Measurements from ENCODE around the gene DAPK1.
A peak's percentile ranks its signal among the peaks of the same experiment; 100 is the strongest.

The DAPK1 gene

GRCh38 chr9:87515588-87516221, 18.0 kb downstream of the DAPK1 start:
- no peak overlapping the region for H3K9ac ChIP-seq (ENCODE audit: low read length in 5 of 5)
- peaks cover 0 to 3% (median 0%) of the 10 kb centered on the region in 5 donors for H3K36me3 ChIP-seq (ENCODE audit: control insufficient read depth in 5 of 5, insufficient read depth in 5 of 5, low read length in 5 of 5)
- peak overlapping the region in 1 of 5 donors; percentile 0 for H3K4me3 ChIP-seq (ENCODE audit: low read depth in 1 of 5, low read length in 5 of 5)
- no peaks in the 10 kb centered on the region for H3K9me3 ChIP-seq (ENCODE audit: control insufficient read depth in 5 of 5, low read length in 5 of 5)
- no peaks in the 10 kb centered on the region for H3K27me3 ChIP-seq (ENCODE audit: control insufficient read depth in 5 of 5, insufficient read depth in 4 of 5, low read length in 5 of 5)
- H3K27ac ChIP-seq (ENCODE audit: low read depth, low read length): peak overlapping the region; percentile 18
- peaks cover 12 to 57% (median 44%) of the 10 kb centered on the region in 5 donors for H3K4me1 ChIP-seq (ENCODE audit: control insufficient read depth in 5 of 5, insufficient read depth in 5 of 5, low read length in 5 of 5)

- Histone ChIP-seq H3K27me3 (ENCODE audit: control insufficient read depth in 5 of 5, insufficient read depth in 4 of 5, low read length in 5 of 5) (no peaks in the 10 kb centered on the region), H3K9ac (ENCODE audit: low read length in 5 of 5) (peak overlapping the region in 1 of 5 donors; percentile 54), H3K4me3 (ENCODE audit: low read depth in 1 of 5, low read length in 5 of 5) (peak overlapping the region in 1 of 5 donors; percentile 0), H3K36me3 (ENCODE audit: control insufficient read depth in 5 of 5, insufficient read depth in 5 of 5, low read length in 5 of 5) (peaks cover 0 to 3% (median 0%) of the 10 kb centered on the region in 5 donors), H3K4me1 (ENCODE audit: control insufficient read depth in 5 of 5, insufficient read depth in 5 of 5, low read length in 5 of 5) (peaks cover 12 to 57% (median 44%) of the 10 kb centered on the region in 5 donors), H3K27ac (ENCODE audit: low read depth, low read length) (peak overlapping the region; percentile 18), H3K9me3 (ENCODE audit: control insufficient read depth in 5 of 5, low read length in 5 of 5) (no peaks in the 10 kb centered on the region)
Observed at GRCh38 chr9:87516222-87516925, 18.7 kb downstream of the DAPK1 start.

- H3K27ac ChIP-seq (ENCODE audit: low read depth, low read length): peak overlapping the region; percentile 18
- H3K9ac ChIP-seq (ENCODE audit: low read length in 5 of 5): peak overlapping the region in 1 of 5 donors; percentile 54
- H3K9me3 ChIP-seq (ENCODE audit: control insufficient read depth in 5 of 5, low read length in 5 of 5): no peaks in the 10 kb centered on the region
- H3K27me3 ChIP-seq (ENCODE audit: control insufficient read depth in 5 of 5, insufficient read depth in 4 of 5, low read length in 5 of 5): no peaks in the 10 kb centered on the region
- H3K4me3 ChIP-seq (ENCODE audit: low read depth in 1 of 5, low read length in 5 of 5): no peak overlapping the region
- peaks cover 12 to 57% (median 44%) of the 10 kb centered on the region in 5 donors for H3K4me1 ChIP-seq (ENCODE audit: control insufficient read depth in 5 of 5, insufficient read depth in 5 of 5, low read length in 5 of 5)
- H3K36me3 ChIP-seq (ENCODE audit: control insufficient read depth in 5 of 5, insufficient read depth in 5 of 5, low read length in 5 of 5): peaks cover 0 to 3% (median 0%) of the 10 kb centered on the region in 5 donors
Observed at GRCh38 chr9:87516926-87517290, 19.2 kb downstream of the DAPK1 start.

- H3K4me3 ChIP-seq (ENCODE audit: low read depth in 1 of 5, low read length in 5 of 5): no peak overlapping the region
- no peak overlapping the region for H3K9ac ChIP-seq (ENCODE audit: low read length in 5 of 5)
- no peak overlapping the region for H3K27ac ChIP-seq (ENCODE audit: low read depth, low read length)
- H3K27me3 ChIP-seq (ENCODE audit: control insufficient read depth in 5 of 5, insufficient read depth in 4 of 5, low read length in 5 of 5): no peaks in the 10 kb centered on the region
- no peaks in the 10 kb centered on the region for H3K9me3 ChIP-seq (ENCODE audit: control insufficient read depth in 5 of 5, low read length in 5 of 5)
- H3K36me3 ChIP-seq (ENCODE audit: control insufficient read depth in 5 of 5, insufficient read depth in 5 of 5, low read length in 5 of 5): peaks cover 0 to 3% (median 0%) of the 10 kb centered on the region in 5 donors
- peaks cover 12 to 57% (median 44%) of the 10 kb centered on the region in 5 donors for H3K4me1 ChIP-seq (ENCODE audit: control insufficient read depth in 5 of 5, insufficient read depth in 5 of 5, low read length in 5 of 5)
Observed at GRCh38 chr9:87517732-87518131, 20.1 kb downstream of the DAPK1 start.

- Histone ChIP-seq H3K27me3 (ENCODE audit: control insufficient read depth in 5 of 5, insufficient read depth in 4 of 5, low read length in 5 of 5) (no peaks in the 10 kb centered on the region), H3K9ac (ENCODE audit: low read length in 5 of 5) (peak overlapping the region in 1 of 5 donors; percentile 10), H3K4me3 (ENCODE audit: low read depth in 1 of 5, low read length in 5 of 5) (peak overlapping the region in 1 of 5 donors; percentile 25), H3K9me3 (ENCODE audit: control insufficient read depth in 5 of 5, low read length in 5 of 5) (no peaks in the 10 kb centered on the region), H3K4me1 (ENCODE audit: control insufficient read depth in 5 of 5, insufficient read depth in 5 of 5, low read length in 5 of 5) (peaks cover 12 to 57% (median 44%) of the 10 kb centered on the region in 5 donors), H3K27ac (ENCODE audit: low read depth, low read length) (peak overlapping the region; percentile 33), H3K36me3 (ENCODE audit: control insufficient read depth in 5 of 5, insufficient read depth in 5 of 5, low read length in 5 of 5) (peaks cover 0 to 3% (median 0%) of the 10 kb centered on the region in 5 donors)
Observed at GRCh38 chr9:87518702-87519335, 21.2 kb downstream of the DAPK1 start.

- H3K9me3 ChIP-seq (ENCODE audit: control insufficient read depth in 5 of 5, low read length in 5 of 5): no peaks in the 10 kb centered on the region
- H3K27ac ChIP-seq (ENCODE audit: low read depth, low read length): peak overlapping the region; percentile 33
- no peaks in the 10 kb centered on the region for H3K27me3 ChIP-seq (ENCODE audit: control insufficient read depth in 5 of 5, insufficient read depth in 4 of 5, low read length in 5 of 5)
- H3K4me3 ChIP-seq (ENCODE audit: low read depth in 1 of 5, low read length in 5 of 5): no peak overlapping the region
- peaks cover 0 to 3% (median 0%) of the 10 kb centered on the region in 5 donors for H3K36me3 ChIP-seq (ENCODE audit: control insufficient read depth in 5 of 5, insufficient read depth in 5 of 5, low read length in 5 of 5)
- H3K4me1 ChIP-seq (ENCODE audit: control insufficient read depth in 5 of 5, insufficient read depth in 5 of 5, low read length in 5 of 5): peaks cover 12 to 58% (median 44%) of the 10 kb centered on the region in 5 donors
- H3K9ac ChIP-seq (ENCODE audit: low read length in 5 of 5): no peak overlapping the region
Observed at GRCh38 chr9:87519461-87519860, 21.8 kb downstream of the DAPK1 start.

GRCh38 chr9:87520172-87520683, 22.6 kb downstream of the DAPK1 start:
- Histone ChIP-seq H3K27me3 (ENCODE audit: control insufficient read depth in 5 of 5, insufficient read depth in 4 of 5, low read length in 5 of 5) (no peaks in the 10 kb centered on the region), H3K27ac (ENCODE audit: low read depth, low read length) (no peak overlapping the region), H3K9ac (ENCODE audit: low read length in 5 of 5) (no peak overlapping the region), H3K9me3 (ENCODE audit: control insufficient read depth in 5 of 5, low read length in 5 of 5) (no peaks in the 10 kb centered on the region), H3K4me3 (ENCODE audit: low read depth in 1 of 5, low read length in 5 of 5) (no peak overlapping the region), H3K4me1 (ENCODE audit: control insufficient read depth in 5 of 5, insufficient read depth in 5 of 5, low read length in 5 of 5) (peaks cover 12 to 52% (median 40%) of the 10 kb centered on the region in 5 donors), H3K36me3 (ENCODE audit: control insufficient read depth in 5 of 5, insufficient read depth in 5 of 5, low read length in 5 of 5) (peaks cover 0 to 3% (median 0%) of the 10 kb centered on the region in 5 donors)

- no peak overlapping the region for H3K9ac ChIP-seq (ENCODE audit: low read length in 5 of 5)
Observed at GRCh38 chr9:87521834-87522233, 24.2 kb downstream of the DAPK1 start.

GRCh38 chr9:87524061-87524460, 26.4 kb downstream of the DAPK1 start:
- Histone ChIP-seq H3K27ac (ENCODE audit: low read depth, low read length) (no peak overlapping the region), H3K27me3 (ENCODE audit: control insufficient read depth in 5 of 5, insufficient read depth in 4 of 5, low read length in 5 of 5) (no peaks in the 10 kb centered on the region), H3K4me1 (ENCODE audit: control insufficient read depth in 5 of 5, insufficient read depth in 5 of 5, low read length in 5 of 5) (peaks cover 1 to 18% (median 13%) of the 10 kb centered on the region in 5 donors), H3K36me3 (ENCODE audit: control insufficient read depth in 5 of 5, insufficient read depth in 5 of 5, low read length in 5 of 5) (peaks cover 0 to 6% (median 0%) of the 10 kb centered on the region in 5 donors), H3K9me3 (ENCODE audit: control insufficient read depth in 5 of 5, low read length in 5 of 5) (no peaks in the 10 kb centered on the region), H3K9ac (ENCODE audit: low read length in 5 of 5) (no peak overlapping the region), H3K4me3 (ENCODE audit: low read depth in 1 of 5, low read length in 5 of 5) (no peak overlapping the region)

More at GRCh38 chr9:87521834-87522233, 24.2 kb downstream of the DAPK1 start:
- Histone ChIP-seq H3K36me3 (ENCODE audit: control insufficient read depth in 5 of 5, insufficient read depth in 5 of 5, low read length in 5 of 5) (peaks cover 0 to 3% (median 0%) of the 10 kb centered on the region in 5 donors), H3K4me1 (ENCODE audit: control insufficient read depth in 5 of 5, insufficient read depth in 5 of 5, low read length in 5 of 5) (peaks cover 7 to 36% (median 24%) of the 10 kb centered on the region in 5 donors), H3K27me3 (ENCODE audit: control insufficient read depth in 5 of 5, insufficient read depth in 4 of 5, low read length in 5 of 5) (no peaks in the 10 kb centered on the region), H3K9me3 (ENCODE audit: control insufficient read depth in 5 of 5, low read length in 5 of 5) (no peaks in the 10 kb centered on the region), H3K4me3 (ENCODE audit: low read depth in 1 of 5, low read length in 5 of 5) (no peak overlapping the region), H3K27ac (ENCODE audit: low read depth, low read length) (no peak overlapping the region)
